HG02759 (cell line): ENCODE measurements around the gene UQCC3.
"Not testable (repeated sequence)": the region's sequence is repeated elsewhere in the genome, so short reads cannot be mapped to it uniquely, and the experiment has no call there.

Experiments used
- ATAC-seq: cut with Tn5 transposase; IDR thresholded peaks from one replicate; pipeline ENCODE4 v1.9.1; 2021; ENCODE audit warnings: mild to moderate bottlenecking, moderate library complexity; ENCODE audit not compliant: unreplicated experiment

The UQCC3 gene

DNA sequence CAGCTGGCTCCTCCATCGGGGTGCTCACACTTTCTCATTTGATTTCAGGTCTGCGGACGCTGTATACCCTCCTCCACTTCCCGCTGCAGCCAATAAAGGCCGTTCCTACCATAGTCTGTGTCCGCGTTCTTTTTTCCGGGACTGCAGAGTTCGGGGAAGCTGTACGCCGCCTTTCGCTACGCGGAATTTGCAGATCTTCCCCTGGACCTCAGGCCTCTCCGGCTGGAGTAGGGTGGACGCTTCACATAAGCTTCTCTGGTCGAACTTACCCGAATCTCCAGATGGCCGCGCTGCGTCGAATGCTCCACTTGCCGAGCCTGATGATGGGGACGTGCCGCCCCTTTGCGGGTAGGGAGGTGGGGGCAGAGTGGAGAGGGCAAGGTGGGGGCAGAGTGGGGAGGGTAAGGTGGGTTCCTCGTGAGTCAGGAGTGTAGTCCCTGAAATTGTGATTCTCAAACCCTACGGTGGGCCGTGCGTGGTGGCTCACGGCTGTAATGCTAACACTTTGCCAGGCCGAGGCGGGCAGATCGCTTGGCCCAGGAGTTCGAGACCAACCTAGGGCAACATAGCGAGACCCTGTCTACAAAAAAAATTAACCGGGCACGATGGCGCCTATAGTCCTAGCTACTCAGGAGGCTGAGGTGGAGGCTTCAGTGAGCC lies 5.7 kb upstream of the UQCC3 start:
- ATAC-seq, result peak; percentile 5

DNA sequence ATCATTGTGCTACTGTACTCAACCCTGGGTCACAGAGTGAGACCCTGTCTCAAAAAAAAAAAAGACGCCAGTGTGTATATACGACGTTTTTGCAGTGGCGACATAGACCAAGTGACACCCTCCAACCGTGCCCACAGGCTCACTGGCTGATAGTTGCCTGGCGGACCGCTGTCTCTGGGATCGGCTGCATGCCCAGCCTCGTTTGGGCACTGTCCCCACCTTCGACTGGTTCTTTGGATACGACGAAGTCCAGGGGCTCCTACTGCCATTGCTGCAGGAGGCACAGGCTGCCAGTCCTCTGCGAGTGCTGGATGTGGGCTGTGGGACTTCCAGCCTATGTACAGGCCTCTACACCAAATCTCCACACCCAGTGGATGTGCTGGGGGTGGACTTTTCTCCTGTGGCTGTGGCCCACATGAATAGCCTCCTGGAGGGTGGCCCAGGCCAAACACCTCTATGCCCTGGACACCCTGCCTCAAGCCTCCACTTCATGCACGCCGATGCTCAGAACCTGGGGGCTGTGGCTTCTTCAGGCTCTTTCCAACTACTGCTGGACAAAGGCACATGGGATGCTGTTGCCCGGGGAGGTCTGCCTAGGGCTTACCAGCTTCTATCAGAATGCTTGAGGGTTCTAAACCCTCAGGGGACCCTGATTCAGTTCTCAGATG lies 5.1 kb upstream of the UQCC3 start:
- no peak for ATAC-seq

- no peak for ATAC-seq
Measured at GRCh38 chr11:62667460-62667859, 4.0 kb upstream of the UQCC3 start.

- no peak for ATAC-seq
Measured at GRCh38 chr11:62669420-62670161, 1.9 kb upstream of the UQCC3 start.

- no peak for ATAC-seq
Measured at GRCh38 chr11:62671236-62671607, 251 bp upstream of the UQCC3 start.

DNA sequence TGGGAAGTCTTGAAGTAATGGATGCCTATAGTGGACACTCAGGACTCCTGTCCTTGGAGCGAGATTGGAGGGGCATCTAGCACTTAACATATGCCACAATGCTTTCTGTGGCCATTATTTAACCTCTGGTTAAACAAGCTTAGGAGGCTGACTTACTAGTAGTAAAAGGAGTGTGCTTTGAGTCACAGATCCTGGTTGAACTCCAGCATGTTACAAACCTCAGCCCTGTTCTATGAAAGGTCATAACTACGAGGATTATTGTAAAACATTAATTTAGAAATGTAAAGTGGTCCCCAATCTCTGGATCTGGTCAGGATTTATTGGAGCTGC lies 1.7 kb downstream of the UQCC3 start:
- no peak for ATAC-seq

- ATAC-seq, result not testable (repeated sequence)
Measured at GRCh38 chr11:62675415-62675814, 3.9 kb downstream of the UQCC3 start.

- ATAC-seq, result no peak
Measured at GRCh38 chr11:62676698-62677097, 5.2 kb downstream of the UQCC3 start.

- no peak for ATAC-seq
Measured at GRCh38 chr11:62677156-62677555, 5.7 kb downstream of the UQCC3 start.

GRCh38 chr11:62677714-62678113 lies 6.2 kb downstream of the UQCC3 start:
- no peak for ATAC-seq

DNA sequence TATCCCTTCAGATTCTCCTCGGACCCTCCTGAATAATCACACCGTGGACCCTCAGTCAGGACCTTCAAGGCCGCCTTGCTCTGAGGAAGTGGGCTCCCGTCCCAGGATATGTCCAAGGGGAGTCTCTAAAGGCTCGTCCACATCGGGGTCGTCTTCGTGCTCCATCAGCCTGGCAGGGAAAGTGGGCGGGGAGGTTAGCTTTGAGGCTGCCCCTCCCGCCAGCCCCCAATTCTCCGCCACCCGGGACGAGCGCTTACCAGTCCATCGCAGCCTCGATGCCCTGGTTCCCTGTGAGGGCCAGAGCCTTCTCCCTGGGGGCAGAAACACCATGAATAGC lies 6.9 kb downstream of the UQCC3 start:
- ATAC-seq, result no peak

DNA sequence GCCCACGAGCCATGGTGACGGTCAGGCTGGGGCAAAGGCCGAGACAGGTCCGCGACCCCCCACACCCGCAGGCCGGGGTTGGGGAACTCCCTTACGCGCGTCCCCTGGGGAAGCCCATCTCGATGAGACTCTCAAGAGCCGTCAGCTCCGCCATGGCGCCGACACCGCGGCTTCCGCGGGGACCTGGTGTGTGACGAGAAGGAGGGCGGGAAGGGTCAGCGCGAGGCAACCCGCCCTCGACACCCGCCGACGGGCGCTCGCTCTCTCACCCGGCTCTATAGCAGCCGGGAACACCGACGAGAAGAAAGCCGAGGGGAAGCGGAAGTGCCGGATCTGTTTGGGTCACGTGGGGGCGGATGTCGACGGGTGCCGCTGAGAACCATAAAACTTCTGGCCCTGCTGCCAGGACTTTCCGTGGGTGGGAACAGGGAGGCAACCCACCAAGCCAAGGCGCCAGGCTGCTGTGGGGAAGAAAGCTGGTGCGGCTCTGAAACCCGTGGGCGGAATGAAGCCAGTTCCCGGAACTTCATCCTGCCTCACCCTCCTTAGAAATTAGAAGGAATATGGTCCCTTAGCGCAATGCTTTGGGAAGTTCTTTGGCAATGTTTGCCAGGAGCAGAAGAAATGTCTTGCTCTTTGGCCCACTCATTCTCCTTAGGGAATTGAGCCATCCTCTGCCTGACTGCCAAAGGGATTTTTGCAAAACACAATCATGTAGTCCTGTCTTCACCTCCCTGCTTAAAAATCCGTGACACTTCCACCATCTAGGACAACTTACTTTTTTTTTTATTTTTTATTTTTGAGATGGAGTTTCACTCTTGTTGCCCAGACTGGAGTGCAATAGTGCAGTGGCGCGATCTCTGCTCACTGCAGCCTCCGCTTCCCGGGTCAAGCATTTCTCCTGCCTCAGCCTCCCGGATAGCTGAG lies 7.6 kb downstream of the UQCC3 start, which contains the start of gene UBXN1:
UBXN1 (minus strand) TSS at position 304 of the 927 bp plus-strand sequence; CDS start at position 154, 150 bp downstream.
- peak; percentile 81 for ATAC-seq

GRCh38 chr11:62680825-62681240 lies 9.4 kb downstream of the UQCC3 start:
- no peak for ATAC-seq

GRCh38 chr11:62682518-62682917 lies 11.0 kb downstream of the UQCC3 start:
- no peak for ATAC-seq

GRCh38 chr11:62687508-62688396 lies 16.3 kb downstream of the UQCC3 start:
- no peak for ATAC-seq

DNA sequence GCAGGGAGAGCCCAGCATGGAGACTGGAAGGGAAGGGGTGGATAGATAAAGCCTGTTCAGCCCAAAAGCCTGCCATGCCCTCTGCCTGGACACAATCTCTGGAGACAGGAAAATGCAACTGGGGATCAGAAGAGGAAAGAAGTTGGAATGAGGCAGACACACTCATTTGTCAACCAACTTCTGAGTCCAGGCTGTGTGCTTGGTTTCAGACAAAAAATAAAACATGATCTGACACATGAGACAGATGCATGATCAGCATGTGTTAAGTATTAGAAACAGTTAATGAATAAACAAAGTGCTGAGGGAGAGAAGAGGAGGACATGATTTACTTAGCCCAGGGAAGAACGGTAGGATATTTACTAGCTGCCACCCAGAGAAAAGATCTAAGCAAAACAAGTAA lies 17.0 kb downstream of the UQCC3 start:
- ATAC-seq, result no peak

DNA sequence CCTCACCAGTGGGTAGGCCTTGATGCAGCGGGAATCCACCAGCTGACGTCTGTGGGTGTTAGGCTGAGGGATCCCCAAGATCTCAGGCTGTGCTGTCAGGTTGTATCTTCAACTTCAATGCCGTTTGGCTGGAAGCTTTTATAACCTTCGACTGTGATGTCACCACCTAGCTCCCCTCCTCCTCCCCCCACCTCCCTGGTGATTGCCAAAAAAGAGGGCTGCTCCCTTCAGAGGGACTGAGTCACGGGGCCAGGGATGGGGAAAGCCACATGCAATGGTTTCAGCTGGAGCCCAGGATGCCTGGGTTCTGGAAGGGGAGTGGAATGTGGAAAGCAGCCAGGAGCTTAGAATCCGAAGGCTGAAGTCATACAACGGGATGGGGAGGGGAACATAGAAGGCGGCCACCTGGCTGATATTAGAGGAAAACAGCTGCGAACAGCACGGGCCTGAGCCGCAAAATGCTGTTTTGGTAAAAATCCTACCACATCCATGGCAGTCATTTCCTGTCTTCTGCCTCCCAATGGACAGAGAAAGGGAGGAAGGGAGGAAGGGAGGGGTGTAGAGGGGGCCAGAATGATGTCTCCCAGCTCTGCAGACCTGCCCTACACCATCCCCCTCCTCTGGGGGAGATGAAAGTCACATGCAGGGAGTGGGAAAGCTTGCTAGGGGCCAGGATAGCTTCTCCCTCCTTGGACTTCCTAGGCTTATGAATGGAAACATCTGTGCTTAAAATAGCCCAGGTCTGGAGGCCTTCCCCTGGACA lies 18.1 kb downstream of the UQCC3 start, which contains the start of gene LRRN4CL:
LRRN4CL (minus strand) TSS at position 110 of the 763 bp plus-strand sequence. CDS start 1,022 bp downstream, outside the sequence.
- ATAC-seq, result no peak

DNA sequence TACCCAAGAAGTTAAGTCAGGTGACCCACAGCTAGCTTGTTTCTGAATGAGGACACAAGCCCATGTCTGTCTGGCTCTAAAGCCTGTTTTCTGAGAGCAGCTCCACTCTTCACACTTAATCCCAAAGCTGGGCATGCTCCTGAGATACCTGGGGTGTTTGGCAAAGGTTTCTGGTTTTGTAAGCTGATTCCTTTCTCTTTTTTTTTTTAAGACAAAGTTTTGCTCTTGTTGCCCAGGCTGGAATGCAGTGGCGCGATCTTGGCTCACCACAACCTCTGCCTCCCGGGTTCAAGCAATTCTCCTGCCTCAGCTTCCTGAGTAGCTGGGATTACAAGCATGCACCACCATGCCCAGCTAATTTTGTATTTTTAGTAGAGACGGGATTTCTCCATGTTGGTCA lies 22.2 kb downstream of the UQCC3 start:
- ATAC-seq, result not testable (repeated sequence)

DNA sequence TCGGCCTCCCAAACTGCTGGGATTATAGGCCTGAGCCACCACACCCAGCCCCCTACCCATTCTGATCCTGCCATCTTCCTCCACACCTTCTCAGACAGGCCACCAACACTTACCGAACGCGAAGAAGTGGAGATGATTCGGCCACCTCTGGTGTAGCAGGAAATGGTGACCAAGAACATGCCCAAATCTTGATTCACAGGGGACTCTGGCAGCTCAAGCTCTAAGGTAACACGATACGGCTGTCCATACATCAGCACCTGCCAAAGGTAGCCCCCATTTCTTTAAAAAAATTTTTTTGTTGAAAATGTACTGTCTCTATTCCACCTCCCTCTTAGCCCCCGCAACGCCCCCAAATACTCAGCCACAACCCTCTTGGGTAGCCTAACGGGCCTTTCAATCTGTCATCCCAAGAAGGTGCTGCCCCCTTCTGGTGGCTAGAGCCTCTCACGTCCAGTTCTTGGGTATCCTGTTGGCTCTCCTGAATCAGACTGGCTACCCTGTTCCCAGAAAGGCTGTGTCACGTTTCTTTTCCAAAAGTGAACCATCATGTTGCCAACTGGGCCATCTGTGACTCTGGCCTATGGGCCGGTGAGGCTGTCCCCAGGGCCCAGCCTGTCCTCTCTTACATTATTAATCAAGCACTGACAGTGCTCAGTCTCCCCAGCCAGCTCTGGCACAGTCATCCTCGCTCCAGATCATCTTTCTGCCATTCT lies 23.1 kb downstream of the UQCC3 start:
- no peak for ATAC-seq
